Hematopoietic multipotent progenitor cell treated with erythropoietin and hydrocortisone succinate and interleukin-3 and kit ligand, for 15 days (in vitro differentiated cells): ENCODE results near the gene SSH2.
"Not testable (repeated sequence)": the region's sequence is repeated elsewhere in the genome, so short reads cannot be mapped to it uniquely, and the experiment has no call there.

Source experiments
- DNase-seq: peaks from one replicate; pipeline ENCODE4 v3.0.0-alpha.2; 2015; ENCODE audit warnings: low spot score

SSH2 gene

DNA sequence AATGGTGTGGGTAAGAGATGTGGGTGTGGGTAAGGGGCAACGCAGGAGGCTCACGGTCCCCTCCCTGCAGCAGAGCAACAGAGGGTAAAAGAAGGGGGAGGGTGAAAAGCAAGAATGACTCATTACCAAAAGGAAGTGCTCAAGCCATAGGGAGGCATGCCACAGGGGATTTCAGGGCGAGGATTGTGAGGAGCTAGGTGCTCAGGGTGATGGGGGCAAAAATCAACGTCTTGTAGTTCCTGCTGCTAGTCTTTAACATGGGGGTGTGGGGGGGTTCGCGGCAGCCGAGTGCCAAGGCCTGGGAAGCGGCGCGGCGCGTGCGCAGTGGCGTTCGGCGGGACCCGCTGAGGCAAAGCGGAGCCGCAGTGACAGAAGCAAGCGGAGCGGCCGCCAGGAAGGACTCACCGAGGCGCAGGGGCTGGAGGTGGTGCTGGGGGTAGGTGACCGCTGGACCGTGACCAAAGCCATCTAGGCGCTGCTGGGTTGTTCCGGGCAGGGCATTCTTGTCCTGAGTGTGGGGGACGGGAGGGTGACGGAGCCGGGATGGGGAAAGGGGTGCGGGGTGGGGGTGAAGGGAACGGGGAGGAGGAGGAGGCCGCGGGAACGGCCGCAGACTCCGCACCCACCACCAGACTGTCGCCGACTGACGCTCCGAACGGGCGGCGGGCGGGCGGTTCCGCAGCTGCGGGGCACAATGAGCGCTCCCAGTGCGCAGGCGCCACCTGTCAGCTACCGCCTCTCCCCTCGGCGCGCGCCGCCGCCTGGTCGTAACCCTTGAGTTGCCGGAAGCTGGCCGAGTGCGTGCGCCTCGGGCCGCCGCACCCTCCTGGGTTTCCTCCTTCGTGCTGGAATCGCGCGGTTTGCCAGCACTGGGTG lies at the start of gene SSH2:
Gene SSH2, minus strand, starts transcription at position 696 of the 876 bp plus-strand sequence. Its CDS starts 228 bp downstream, at position 468.
- DNase-seq: peak; percentile 89

DNA sequence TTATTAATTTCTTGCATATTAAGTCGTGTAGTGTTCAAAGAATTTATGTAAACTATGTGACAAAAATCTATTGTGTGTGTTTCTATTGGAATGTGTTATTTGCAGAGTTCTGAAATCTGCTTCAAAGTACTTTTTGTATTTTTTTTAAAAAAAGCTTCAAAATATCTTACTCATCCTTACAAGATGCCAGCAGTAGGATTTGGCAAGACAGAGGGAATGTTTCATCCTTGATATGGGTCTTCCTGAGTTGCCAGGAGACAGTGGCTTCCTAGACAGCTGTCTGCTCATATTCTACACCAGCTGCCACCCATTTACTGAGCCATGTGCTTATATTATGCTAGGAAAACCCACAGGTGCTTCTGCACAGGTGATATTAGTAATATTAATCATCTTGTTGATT lies 47.8 kb upstream of the SSH2 start:
- DNase-seq: no peak

GRCh38 chr17:29973005-29973404 lies 43.0 kb upstream of the SSH2 start:
- no peak for DNase-seq

DNA sequence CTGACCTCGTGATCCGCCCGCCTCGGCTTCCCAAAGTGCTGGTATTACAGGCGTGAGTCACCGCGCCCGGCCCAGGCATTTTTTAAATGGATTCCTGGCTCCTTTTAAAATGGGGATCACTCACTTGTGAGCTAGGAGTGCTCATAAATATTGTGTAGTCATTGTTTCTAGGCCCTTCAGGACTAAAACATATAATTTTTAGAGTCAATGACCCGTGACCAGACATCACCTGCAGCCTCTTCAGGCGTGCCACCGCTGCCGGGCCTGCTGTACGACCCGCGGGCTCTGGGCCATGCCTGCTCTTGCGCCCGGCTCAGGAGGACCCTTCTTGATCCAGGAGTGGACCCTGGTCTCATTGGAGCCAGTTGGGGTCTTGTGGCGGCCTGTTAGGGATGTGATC lies 42.2 kb upstream of the SSH2 start:
- no peak for DNase-seq

- no peak for DNase-seq
Measured at GRCh38 chr17:29968271-29968670, 38.2 kb upstream of the SSH2 start.

DNA sequence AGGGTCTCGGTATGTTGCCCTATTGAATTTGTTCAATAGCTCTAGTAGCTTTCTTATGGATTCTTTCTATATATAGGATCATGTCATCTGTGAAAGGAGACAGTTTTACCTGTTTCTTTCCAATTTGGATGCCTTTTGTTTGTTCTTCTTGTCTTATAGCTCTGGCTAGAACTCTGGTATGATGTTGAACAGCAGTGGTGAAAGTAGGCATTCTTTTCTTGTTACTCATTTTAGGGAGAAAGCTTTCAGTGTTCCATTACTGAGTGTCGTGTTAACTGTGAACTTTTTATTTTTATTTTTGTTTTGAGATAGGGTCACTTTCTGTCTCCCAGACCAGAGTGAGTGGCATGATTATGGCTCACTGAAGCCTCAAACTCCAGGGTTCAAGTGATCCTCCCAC lies 32.6 kb upstream of the SSH2 start:
- no peak for DNase-seq

GRCh38 chr17:29959658-29960337 lies 29.8 kb upstream of the SSH2 start:
- no peak for DNase-seq

DNA sequence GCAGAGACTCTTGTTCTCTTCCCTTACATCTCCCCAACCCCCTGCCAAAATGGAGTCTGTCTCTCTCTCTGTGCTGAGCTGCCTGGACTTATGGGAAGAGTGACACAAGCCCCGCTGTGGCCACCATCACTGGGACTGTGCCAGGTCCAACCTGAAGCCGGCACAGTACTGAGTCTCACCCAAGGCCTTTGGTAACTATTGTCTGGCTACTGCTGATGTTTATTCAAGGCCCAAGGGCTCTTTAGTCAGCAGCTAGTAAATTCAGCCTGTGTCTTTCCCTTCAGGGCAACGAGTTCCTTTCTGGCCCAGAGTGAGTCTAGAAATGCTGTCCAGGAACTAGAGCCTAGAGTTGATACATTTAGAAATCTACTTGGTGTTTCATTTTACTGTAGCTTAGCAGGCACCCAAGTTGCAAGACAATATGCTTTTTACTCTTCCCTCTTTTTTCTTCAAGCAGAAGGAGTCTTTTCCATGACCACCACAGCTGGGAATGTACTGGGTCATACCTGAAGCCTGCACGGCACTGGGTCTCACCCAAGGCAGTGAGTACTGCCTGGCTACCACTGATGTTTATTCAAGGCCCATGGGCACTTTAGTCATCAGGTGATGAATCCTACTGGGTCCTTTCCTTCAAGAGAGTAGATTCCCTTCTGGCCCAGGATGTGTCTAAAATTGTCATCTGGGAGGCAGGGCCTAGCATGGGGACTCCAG lies 29.1 kb upstream of the SSH2 start:
- no peak for DNase-seq

- not testable (repeated sequence) for DNase-seq
Measured at GRCh38 chr17:29957488-29957887, 27.5 kb upstream of the SSH2 start.

- no peak for DNase-seq
Measured at GRCh38 chr17:29956225-29956624, 26.2 kb upstream of the SSH2 start.

DNA sequence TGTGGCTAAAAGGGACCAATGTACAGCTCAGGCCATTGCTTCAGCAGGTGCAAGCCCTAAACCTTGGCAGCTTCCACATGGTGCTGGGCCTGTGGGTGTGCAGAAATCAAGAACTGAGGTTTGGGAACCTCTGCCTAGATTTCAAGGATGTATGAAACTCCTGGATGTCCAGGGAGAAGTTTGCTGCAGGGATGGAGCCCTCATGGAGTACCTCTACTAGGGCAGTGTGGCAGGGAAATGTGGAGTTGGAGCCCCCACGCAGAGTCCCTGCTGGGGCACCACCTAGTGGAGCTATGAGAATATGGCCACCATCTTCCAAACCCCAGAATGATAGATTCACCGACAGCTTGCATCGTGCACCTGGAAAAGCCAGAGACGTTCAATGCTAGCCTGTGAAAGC lies 24.4 kb upstream of the SSH2 start:
- DNase-seq: no peak

- no peak for DNase-seq
Measured at GRCh38 chr17:29949696-29950095, 19.7 kb upstream of the SSH2 start.

DNA sequence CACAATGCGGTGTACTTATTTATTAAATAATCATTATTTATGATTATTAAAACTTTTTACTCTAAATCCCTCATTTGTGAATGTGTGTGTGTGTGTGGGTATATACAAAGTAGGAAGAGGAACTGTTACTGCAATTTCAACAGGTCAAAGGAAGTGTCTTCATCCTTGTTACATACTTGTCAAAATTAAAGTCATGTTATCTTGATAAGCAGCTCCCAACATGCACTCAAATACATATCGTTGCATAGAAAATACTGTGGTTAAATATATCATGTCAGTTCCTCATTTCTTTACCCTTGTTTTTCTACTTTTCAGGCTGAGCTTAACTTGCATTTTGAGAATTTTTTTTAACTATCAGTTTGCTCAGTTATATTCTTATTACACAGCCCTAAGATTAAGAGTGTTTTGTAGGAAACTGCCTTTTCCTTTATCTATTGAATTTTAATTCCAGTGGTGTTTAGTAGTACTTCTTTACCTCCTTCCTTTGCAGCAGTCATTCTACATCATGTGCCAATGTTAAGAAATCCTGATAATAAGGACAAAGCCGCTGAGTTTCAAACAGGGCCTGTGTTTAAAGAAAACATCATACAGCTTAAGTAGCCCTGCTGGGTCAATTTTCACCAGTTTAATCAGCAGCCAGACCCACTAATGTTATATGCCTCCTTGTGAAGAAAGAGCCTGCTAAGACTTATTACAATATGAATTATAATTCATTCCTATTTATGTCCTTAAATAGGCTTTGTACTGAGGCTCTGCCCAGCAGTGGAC lies 18.6 kb upstream of the SSH2 start:
- no peak for DNase-seq

DNA sequence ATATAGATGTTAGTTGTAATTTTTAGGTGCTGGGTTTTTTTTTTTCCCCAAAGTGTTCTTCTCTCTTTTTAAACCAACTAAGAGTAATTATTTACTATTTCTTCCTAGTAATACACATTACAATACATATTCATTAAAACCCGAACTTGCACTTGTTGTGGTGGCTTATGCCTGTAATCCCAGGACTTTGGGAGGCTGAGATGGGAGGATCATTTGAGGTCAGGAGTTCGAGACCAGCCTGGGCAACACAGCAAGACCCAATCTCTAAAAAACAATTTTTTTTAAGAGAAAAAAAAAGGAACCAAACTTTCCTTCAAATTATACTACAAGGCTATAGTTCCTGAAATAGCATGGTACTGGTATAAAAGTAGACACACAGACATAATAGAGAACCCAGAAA lies 15.3 kb upstream of the SSH2 start:
- no peak for DNase-seq

DNA sequence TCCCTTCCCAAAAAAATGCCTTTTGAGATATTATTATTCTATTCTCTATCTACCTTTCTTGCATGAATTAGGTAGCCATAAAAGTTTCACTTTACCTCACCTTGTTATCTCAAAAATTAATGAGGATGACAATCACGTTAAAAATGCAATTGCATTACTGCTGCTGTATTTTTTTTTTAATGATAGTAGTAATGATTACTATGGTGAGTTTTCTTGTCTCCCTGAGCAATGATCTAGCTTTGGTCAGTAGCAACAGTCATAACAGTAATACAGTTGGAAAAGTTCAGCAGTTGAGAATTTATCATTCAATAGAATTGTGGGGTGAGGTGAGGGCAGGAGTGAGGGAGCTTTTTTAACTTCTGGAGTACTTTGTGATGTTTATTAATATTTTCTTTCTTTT lies 11.3 kb upstream of the SSH2 start, which contains the start of gene EFCAB5:
Gene EFCAB5, plus strand, starts transcription at position 301 of the 400 bp plus-strand sequence. CDS start 163 bp downstream, outside the sequence.
- no peak for DNase-seq

- DNase-seq: no peak
Measured at GRCh38 chr17:29936724-29937123, 6.7 kb upstream of the SSH2 start.

DNA sequence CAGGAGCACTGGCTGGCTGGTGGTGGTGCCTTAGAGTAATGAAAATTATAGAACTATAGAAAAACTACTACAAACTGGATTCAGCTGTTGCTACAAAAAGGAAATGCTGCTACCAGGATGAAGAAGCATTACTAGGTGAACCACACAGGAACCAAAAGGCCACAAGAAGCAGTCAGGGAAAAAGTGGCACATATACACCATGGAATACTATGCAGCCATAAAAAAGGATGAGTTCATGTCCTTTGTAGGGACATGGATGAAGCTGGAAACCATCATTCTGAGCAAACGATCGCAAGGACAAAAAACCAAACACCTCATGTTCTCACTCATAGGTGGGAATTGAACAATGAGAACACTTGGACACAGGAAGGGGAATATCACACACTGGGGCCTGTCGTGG lies 5.9 kb upstream of the SSH2 start:
- DNase-seq: not testable (repeated sequence)

- DNase-seq: no peak
Measured at GRCh38 chr17:29933379-29933778, 3.4 kb upstream of the SSH2 start.

- peak; percentile 76 for DNase-seq
Measured at GRCh38 chr17:29931231-29931932, 1.4 kb upstream of the SSH2 start.

DNA sequence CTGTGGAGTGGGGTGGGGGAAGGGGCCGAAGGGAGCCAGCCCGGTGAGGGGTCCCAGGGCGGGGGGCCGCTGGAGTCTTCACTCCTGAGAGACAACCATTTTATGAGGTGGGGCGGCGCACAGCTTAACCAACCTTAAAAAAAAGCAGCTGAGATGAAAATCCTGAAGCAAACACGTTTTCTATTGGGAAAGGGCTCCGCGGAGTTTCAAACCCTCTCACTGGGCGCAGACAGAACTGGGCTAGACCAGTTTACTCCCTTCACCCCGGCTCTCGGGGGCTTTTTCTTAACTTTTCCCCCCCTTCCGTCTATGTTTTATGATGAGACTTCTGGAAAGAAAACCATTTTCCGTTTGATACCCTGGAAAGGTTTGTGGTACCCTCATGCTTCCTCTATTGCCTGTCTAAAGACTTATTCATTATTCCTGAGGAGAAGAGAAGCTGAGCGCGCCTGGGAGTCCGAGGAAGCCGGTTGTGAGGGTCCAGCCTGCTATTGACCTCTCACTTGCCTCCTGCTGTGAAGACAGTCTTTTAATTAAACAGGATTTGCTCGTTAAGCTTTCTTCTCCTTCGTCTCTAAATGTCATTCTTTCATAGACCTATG lies 482 bp upstream of the SSH2 start:
- DNase-seq: no peak

DNA sequence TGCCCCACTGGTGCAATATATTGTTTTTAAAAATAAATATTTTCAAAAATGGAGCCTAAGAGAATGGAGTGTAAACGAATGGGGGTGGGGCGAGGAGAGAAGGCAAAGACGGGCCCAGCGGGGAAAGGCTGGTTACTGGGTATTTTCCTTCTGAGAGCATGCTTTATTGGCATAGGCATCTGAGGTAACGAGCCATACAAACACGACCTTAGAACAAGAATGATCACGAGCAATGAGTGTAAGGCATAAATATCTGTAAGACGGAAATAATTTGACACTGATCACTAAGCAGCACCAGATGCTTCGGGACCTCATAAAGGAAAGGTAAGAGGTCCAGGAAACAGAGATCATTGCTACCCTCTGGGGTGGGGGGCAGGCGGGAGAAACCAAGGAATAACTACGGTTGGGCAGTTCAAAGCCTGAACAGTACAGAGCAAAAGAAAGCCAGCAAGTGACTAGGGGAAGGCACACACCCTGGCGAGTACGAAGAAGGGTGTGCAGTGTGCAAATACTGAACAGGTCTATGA lies 959 bp downstream of the SSH2 start:
- peak; percentile 24 for DNase-seq
